Mesendoderm (in vitro differentiated cells): Measurements from ENCODE around the gene ANKRD31.
A peak's percentile ranks its signal among the peaks of the same experiment; 100 is the strongest.
"Not testable (repeated sequence)": the region's sequence is repeated elsewhere in the genome, so short reads cannot be mapped to it uniquely, and the experiment has no call there.

Experiments
- DNase-seq: peaks from one replicate; pipeline ENCODE4 v3.0.0; 2013
- H2AK5ac ChIP-seq: 2 replicates; pipeline ENCODE4 v1.6.1; 2013; ENCODE audit warnings: low read length, inconsistent platforms
- H2BK120ac ChIP-seq: 2 replicates; pipeline ENCODE4 v1.6.1; 2013; ENCODE audit warnings: low read depth, mild to moderate bottlenecking, low read length, moderate library complexity, mixed read lengths
- H2BK15ac ChIP-seq: replicated peaks from 2 replicates; pipeline ENCODE4 v1.6.1; 2013; ENCODE audit warnings: low read depth, mild to moderate bottlenecking, moderate library complexity
- H2BK5ac ChIP-seq: 2 replicates; pipeline ENCODE4 v1.6.1; 2013; ENCODE audit warnings: low read length, inconsistent platforms
- H3K18ac ChIP-seq: 2 replicates; pipeline ENCODE4 v1.6.1; 2013; ENCODE audit warnings: mild to moderate bottlenecking, low read length, mixed read lengths
- H3K23ac ChIP-seq: one replicate; pipeline ENCODE4 v1.6.1; 2013; ENCODE audit warnings: low read length
- H3K27ac ChIP-seq: 2 replicates; pipeline ENCODE4 v1.5.1; 2013; ENCODE audit warnings: low read depth, mild to moderate bottlenecking, inconsistent platforms, low read length, moderate library complexity
- H3K27me3 ChIP-seq: 2 replicates; pipeline ENCODE4 v1.6.1; 2013; ENCODE audit warnings: low read length, control low read depth, mild to moderate bottlenecking, inconsistent platforms; ENCODE audit not compliant: insufficient read depth, poor library complexity
- H3K36me3 ChIP-seq: 2 replicates; pipeline ENCODE4 v1.6.1; 2013; ENCODE audit warnings: low read length, inconsistent platforms; ENCODE audit not compliant: control insufficient read depth, insufficient read depth
- H3K4ac ChIP-seq: one replicate; pipeline ENCODE4 v1.6.1; 2013; ENCODE audit warnings: low read depth, mild to moderate bottlenecking, low read length, moderate library complexity
- H3K4me1 ChIP-seq: 2 replicates; pipeline ENCODE4 v1.6.1; 2013; ENCODE audit warnings: low read depth, low read length, inconsistent platforms; ENCODE audit not compliant: control insufficient read depth
- H3K4me2 ChIP-seq: 2 replicates; pipeline ENCODE4 v1.6.1; 2013; ENCODE audit warnings: low read length
- H3K4me3 ChIP-seq: 2 replicates; pipeline ENCODE4 v1.5.1; 2013; ENCODE audit warnings: mild to moderate bottlenecking, low read length
- H3K56ac ChIP-seq: one replicate; pipeline ENCODE4 v1.6.1; 2013; ENCODE audit warnings: low read length
- H3K79me1 ChIP-seq: 2 replicates; pipeline ENCODE4 v1.6.1; 2013; ENCODE audit warnings: low read length, inconsistent platforms
- H3K79me2 ChIP-seq: 2 replicates; pipeline ENCODE4 v1.6.1; 2013; ENCODE audit warnings: mild to moderate bottlenecking, low read length; ENCODE audit not compliant: control insufficient read depth, insufficient read depth
- H3K9ac ChIP-seq: 2 replicates; pipeline ENCODE4 v1.6.1; 2013; ENCODE audit warnings: low read length, inconsistent platforms
- H4K5ac ChIP-seq: one replicate; pipeline ENCODE4 v1.6.1; 2013; ENCODE audit warnings: low read length
- H4K8ac ChIP-seq: one replicate; pipeline ENCODE4 v1.6.1; 2013; ENCODE audit warnings: low read depth, mild to moderate bottlenecking, control low read depth, low read length, moderate library complexity
- WGBS: extraction: QIAGEN DNeasy Blood & Tissue Kit; methylation state at CpG from one replicate; pipeline ENCODE4 v1.1.7; 2013; ENCODE audit warnings: low lambda C conversion rate, missing lambda C conversion rate; ENCODE audit not compliant: insufficient coverage; ENCODE audit errors: extremely low coverage; 5-methylcytosine and 5-hydroxymethylcytosine counted together

The ANKRD31 gene

GRCh38 chr5:75113354-75114113 lies 123.1 kb downstream of the ANKRD31 start:
- H2BK15ac ChIP-seq: no peak overlapping the region
- no peak for DNase-seq
- H3K79me2 ChIP-seq: no peaks in the 10 kb centered on the region
- H3K4me2 ChIP-seq: no peak overlapping the region
- no peak overlapping the region for H3K27ac ChIP-seq
- WGBS: no CpG with 5 or more reads among the region's 4 CpGs
- H2AK5ac ChIP-seq: no peak overlapping the region
- no peaks in the 10 kb centered on the region for H3K36me3 ChIP-seq
- H3K4me1 ChIP-seq: no peaks in the 10 kb centered on the region
- no peak overlapping the region for H3K4ac ChIP-seq
- no peak overlapping the region for H3K18ac ChIP-seq
- H2BK5ac ChIP-seq: no peak overlapping the region
- no peak overlapping the region for H3K56ac ChIP-seq
- H3K27me3 ChIP-seq: no peaks in the 10 kb centered on the region
- H3K23ac ChIP-seq: no peak overlapping the region
- H2BK120ac ChIP-seq: no peak overlapping the region
- H4K8ac ChIP-seq: no peak overlapping the region
- H3K79me1 ChIP-seq: no peaks in the 10 kb centered on the region
- no peak overlapping the region for H3K4me3 ChIP-seq
- no peak overlapping the region for H4K5ac ChIP-seq
- H3K9ac ChIP-seq: no peak overlapping the region

DNA sequence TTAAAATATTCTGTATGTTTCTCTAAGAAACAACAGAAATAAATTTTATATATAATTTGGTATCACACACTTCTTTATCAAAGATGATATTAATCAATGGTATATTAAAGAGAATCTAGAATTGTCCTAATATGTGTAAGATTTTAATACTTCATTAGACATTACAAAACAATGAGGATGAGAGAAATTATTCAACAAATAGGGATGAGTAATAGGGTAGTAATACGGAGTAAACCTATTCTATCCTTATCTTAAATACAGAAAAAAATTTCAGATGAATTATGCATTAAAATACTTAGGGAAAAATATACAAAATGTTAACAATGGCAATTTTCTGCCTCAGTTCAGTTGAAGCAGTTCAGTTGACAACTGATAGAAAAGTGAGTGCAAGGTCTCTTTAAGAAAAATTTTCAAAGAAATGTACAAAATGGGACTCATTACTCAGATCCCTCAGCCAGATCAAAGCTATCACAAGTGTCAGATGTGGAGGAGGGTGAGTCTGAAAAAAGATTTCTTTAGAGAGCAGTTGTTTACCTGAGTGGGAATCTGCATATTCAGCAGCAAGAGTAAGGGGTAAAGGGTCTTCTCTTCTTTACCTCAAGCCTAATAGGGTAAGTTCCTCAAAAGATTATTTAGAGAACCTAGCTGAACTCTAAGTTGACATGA lies 127.6 kb downstream of the ANKRD31 start:
- no peak overlapping the region for H3K4me3 ChIP-seq
- no peak overlapping the region for H2BK120ac ChIP-seq
- no peak overlapping the region for H3K9ac ChIP-seq
- H4K5ac ChIP-seq: no peak overlapping the region
- H2BK5ac ChIP-seq: no peak overlapping the region
- H3K36me3 ChIP-seq: no peaks in the 10 kb centered on the region
- no peak overlapping the region for H3K4me2 ChIP-seq
- WGBS: no CpG with 5 or more reads among the region's 1 CpG
- no peaks in the 10 kb centered on the region for H3K4me1 ChIP-seq
- H3K18ac ChIP-seq: no peak overlapping the region
- H3K56ac ChIP-seq: no peak overlapping the region
- H3K27ac ChIP-seq: no peak overlapping the region
- H3K27me3 ChIP-seq: no peaks in the 10 kb centered on the region
- no peak overlapping the region for H3K23ac ChIP-seq
- H3K79me1 ChIP-seq: no peaks in the 10 kb centered on the region
- H3K79me2 ChIP-seq: no peaks in the 10 kb centered on the region
- no peak overlapping the region for H2BK15ac ChIP-seq
- no peak overlapping the region for H4K8ac ChIP-seq
- DNase-seq: no peak
- no peak overlapping the region for H3K4ac ChIP-seq
- H2AK5ac ChIP-seq: no peak overlapping the region

- Histone ChIP-seq H2BK5ac (no peak overlapping the region), H3K4me1 (no peaks in the 10 kb centered on the region), H2BK15ac (no peak overlapping the region), H2BK120ac (no peak overlapping the region), H3K18ac (no peak overlapping the region), H3K4ac (no peak overlapping the region), H3K4me3 (no peak overlapping the region), H3K4me2 (no peak overlapping the region), H3K23ac (no peak overlapping the region), H3K27me3 (no peaks in the 10 kb centered on the region), H3K79me1 (no peaks in the 10 kb centered on the region), H3K27ac (no peak overlapping the region), H3K79me2 (no peaks in the 10 kb centered on the region), H3K9ac (no peak overlapping the region), H3K56ac (no peak overlapping the region), H2AK5ac (no peak overlapping the region), H4K5ac (no peak overlapping the region), H3K36me3 (no peaks in the 10 kb centered on the region), H4K8ac (no peak overlapping the region)
- WGBS: no CpG with 5 or more reads among the region's 2 CpGs
- DNase-seq: no peak
Observed at GRCh38 chr5:75108515-75108914, 128.2 kb downstream of the ANKRD31 start.

DNA sequence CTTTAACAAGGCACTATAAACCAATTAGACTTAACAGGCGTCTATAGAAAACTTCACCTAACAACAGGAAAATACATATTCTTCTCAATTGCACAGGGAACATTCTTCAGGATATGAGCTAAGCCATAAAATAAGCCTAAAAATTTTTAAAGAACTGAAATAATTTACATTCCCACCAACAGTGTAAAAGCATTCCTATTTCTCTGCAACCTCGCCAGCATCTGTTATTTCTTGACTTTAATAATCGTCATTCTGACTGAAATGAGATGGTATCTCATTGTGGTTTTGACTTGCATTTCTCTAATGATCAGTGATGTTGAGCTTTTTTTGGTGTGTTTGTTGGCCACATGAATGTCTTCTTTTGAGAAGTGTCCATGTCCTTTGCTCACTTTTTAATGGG lies 140.7 kb downstream of the ANKRD31 start:
- H3K79me2 ChIP-seq, H3K4me1 ChIP-seq, H3K4ac ChIP-seq, H3K4me3 ChIP-seq, H4K8ac ChIP-seq, H4K5ac ChIP-seq, H3K4me2 ChIP-seq, H2AK5ac ChIP-seq, H2BK5ac ChIP-seq, H3K27ac ChIP-seq, H2BK15ac ChIP-seq, H3K27me3 ChIP-seq, H3K36me3 ChIP-seq, H3K23ac ChIP-seq, H2BK120ac ChIP-seq, H3K79me1 ChIP-seq, H3K18ac ChIP-seq, H3K56ac ChIP-seq, DNase-seq, H3K9ac ChIP-seq: not testable (repeated sequence)
- WGBS: no CpG with 5 or more reads among the region's 3 CpGs

DNA sequence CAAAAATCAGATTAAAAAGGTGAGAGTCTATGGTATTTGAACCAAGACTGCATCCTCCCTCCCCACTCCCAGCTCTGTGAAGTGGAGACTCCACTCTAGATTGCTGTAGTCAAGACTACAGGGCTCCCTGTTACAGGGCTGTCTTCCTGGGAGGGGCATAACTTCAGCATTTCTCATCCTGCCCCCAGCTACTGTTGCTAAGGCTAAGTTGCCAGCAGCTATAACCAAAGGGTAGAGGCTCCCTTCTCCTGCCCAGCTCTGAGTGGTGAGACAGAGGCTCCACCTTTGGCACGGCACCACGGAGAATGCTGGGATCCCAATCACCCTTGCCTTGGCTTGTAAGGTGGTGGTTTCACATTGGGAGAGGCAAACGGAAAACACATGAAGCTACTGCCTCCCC lies 145.1 kb downstream of the ANKRD31 start:
- Histone ChIP-seq H3K27me3 (no peaks in the 10 kb centered on the region), H4K8ac (no peak overlapping the region), H3K4me3 (no peak overlapping the region), H3K79me2 (no peaks in the 10 kb centered on the region), H2BK15ac (no peak overlapping the region), H3K4me1 (peaks cover 7% of the 10 kb centered on the region), H3K4me2 (no peak overlapping the region), H2AK5ac (no peak overlapping the region), H3K36me3 (no peaks in the 10 kb centered on the region), H3K18ac (no peak overlapping the region), H3K27ac (no peak overlapping the region), H3K23ac (no peak overlapping the region), H3K4ac (no peak overlapping the region), H3K79me1 (no peaks in the 10 kb centered on the region), H3K9ac (no peak overlapping the region), H2BK5ac (peak overlapping the region; percentile 15), H3K56ac (peak overlapping the region; percentile 25), H2BK120ac (no peak overlapping the region), H4K5ac (no peak overlapping the region)
- peak; percentile 64 for DNase-seq
- no CpG with 5 or more reads among the region's 3 CpGs for WGBS
